B cell (primary cell): Measurements from ENCODE around the gene APCDD1L.

Experiments
- CTCF ChIP-seq: fragments of 200-600 bp; IDR thresholded peaks from one replicate; pipeline ENCODE4 v1.8.0; 2022; ENCODE audit warnings: antibody characterized with exemption, mild to moderate bottlenecking
- EZH2 ChIP-seq: IDR thresholded peaks from 2 replicates; pipeline ENCODE4 v1.6.1; 2012; ENCODE audit warnings: borderline replicate concordance, low read depth, mild to moderate bottlenecking, moderate library complexity, low read length; ENCODE audit not compliant: insufficient read depth, poor library complexity, severe bottlenecking

- TF ChIP-seq CTCF = no peak
- no peak for TF ChIP-seq EZH2
Measured at GRCh38 chr20:58556961-58557360, 41.8 kb upstream of the APCDD1L start.
